ENCODE measurements around the gene WSCD2.

- TF ChIP-seq CTCF (IDR thresholded peaks at IDR 0.05; ENCODE audit: insufficient read depth, low read length) (no peak), REST (IDR thresholded peaks at IDR 0.05; ENCODE audit: insufficient replicate concordance, low read depth) (no peak), GABPA (IDR thresholded peaks at IDR 0.05; ENCODE audit: low read depth) (no peak), POLR2AphosphoS5 (IDR thresholded peaks at IDR 0.05; ENCODE audit: low read depth) (no peak), SPI1 (IDR thresholded peaks at IDR 0.05; ENCODE audit: borderline replicate concordance, low read depth) (no peak)
These were observed 55.9 kb downstream of the WSCD2 start for GRCh38 chr12:108185002-108185401.

All from HL-60 (cell line).